NCI-H1694 treated with DMSO at 0.1 percent for 48 hours (cell line): ENCODE data around the gene APCDD1L.
"Not testable (repeated sequence)": the region's sequence is repeated elsewhere in the genome, so short reads cannot be mapped to it uniquely, and the experiment has no call there.

Experiments used
- DNase-seq: peaks from one replicate; lab custom pipeline; 2025; lab: John Stamatoyannopoulos, UW

The APCDD1L gene

GRCh38 chr20:58514321-58515232, 622 bp downstream of the APCDD1L start:
- no peak for DNase-seq

GRCh38 chr20:58513580-58514285, 1.5 kb downstream of the APCDD1L start:
- DNase-seq: no peak

GRCh38 chr20:58512808-58513552, 2.2 kb downstream of the APCDD1L start:
- no peak for DNase-seq

GRCh38 chr20:58511861-58512260, 3.3 kb downstream of the APCDD1L start:
- no peak for DNase-seq

- DNase-seq: no peak
Measured at GRCh38 chr20:58511364-58511763, 3.8 kb downstream of the APCDD1L start.

GRCh38 chr20:58510921-58511320, 4.3 kb downstream of the APCDD1L start:
- no peak for DNase-seq

- no peak for DNase-seq
Measured at GRCh38 chr20:58508762-58509395, 6.3 kb downstream of the APCDD1L start.

GRCh38 chr20:58506999-58507398, 8.2 kb downstream of the APCDD1L start:
- DNase-seq: not testable (repeated sequence)

- no peak for DNase-seq
Measured at GRCh38 chr20:58504566-58504965, 10.6 kb downstream of the APCDD1L start.

GRCh38 chr20:58503668-58504067, 11.5 kb downstream of the APCDD1L start:
- no peak for DNase-seq

GRCh38 chr20:58500256-58500655, 14.9 kb downstream of the APCDD1L start:
- DNase-seq: no peak

GRCh38 chr20:58498470-58499068, 16.6 kb downstream of the APCDD1L start:
- no peak for DNase-seq

GRCh38 chr20:58497724-58498469, 17.3 kb downstream of the APCDD1L start:
- DNase-seq: no peak

GRCh38 chr20:58497076-58497641, 18.0 kb downstream of the APCDD1L start:
- DNase-seq: no peak

- DNase-seq: no peak
Measured at GRCh38 chr20:58496429-58496769, 18.8 kb downstream of the APCDD1L start.

- DNase-seq: no peak
Measured at GRCh38 chr20:58495623-58496428, 19.4 kb downstream of the APCDD1L start.

GRCh38 chr20:58494923-58495622, 20.1 kb downstream of the APCDD1L start:
- DNase-seq: no peak

GRCh38 chr20:58492795-58493524, 22.2 kb downstream of the APCDD1L start:
- DNase-seq: no peak
